Stimulated activated CD8-positive, alpha-beta memory T cell treated with anti-CD3 and anti-CD28 coated beads, Interleukin-7, amount 100 ng/mL, for 48 hours (primary cell): Measurements from ENCODE around the gene GPRC5B.

Experiments
- DNase-seq, 2 donors: peaks; one replicate each; pipeline ENCODE4 v3.0.0-alpha.2; 2020; ENCODE audit warnings: low read depth in 1 of 2; ENCODE audit errors: extremely low read depth in 1 of 2

Gene GPRC5B, protein sequence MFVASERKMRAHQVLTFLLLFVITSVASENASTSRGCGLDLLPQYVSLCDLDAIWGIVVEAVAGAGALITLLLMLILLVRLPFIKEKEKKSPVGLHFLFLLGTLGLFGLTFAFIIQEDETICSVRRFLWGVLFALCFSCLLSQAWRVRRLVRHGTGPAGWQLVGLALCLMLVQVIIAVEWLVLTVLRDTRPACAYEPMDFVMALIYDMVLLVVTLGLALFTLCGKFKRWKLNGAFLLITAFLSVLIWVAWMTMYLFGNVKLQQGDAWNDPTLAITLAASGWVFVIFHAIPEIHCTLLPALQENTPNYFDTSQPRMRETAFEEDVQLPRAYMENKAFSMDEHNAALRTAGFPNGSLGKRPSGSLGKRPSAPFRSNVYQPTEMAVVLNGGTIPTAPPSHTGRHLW

DNA sequence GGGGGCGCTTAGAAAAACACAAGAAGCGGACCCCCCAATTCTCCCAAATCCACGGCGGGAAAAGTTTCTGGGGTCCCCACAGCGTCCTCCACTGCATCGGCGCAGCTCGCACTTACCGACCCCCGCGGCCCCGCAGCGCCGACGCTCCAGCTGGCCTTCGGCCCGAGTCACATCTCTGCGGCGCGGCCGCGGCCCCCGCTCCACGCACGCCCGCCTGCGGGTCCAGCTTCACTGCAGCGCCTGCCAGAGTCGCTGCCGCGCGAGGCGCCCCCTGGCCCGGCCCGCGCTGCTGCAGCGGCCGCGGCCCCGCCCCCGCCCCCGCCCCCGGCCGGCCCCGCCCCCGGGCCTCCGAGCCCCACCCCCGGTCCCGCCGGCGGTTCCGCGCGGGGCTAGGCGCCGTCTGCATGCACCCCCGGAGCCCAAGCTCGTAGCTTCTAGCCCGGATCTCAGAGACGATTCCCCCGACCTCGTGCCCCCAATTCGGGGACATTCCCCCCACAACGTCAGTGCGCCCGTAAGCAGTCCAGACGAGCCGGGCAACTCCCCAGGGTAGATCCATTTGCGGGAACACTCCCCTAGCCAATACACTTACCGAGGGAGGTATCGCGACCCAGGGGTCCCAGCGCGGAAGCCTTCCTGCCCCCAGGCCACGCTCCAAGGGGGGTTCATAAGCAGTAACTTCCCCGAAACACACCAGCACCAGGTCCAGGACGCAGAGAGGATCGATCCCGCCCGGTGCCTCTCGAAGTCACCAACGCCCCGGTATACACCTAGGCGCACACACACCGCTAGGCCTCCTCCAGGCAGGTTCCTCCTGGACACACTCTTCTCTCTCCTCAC lies at the start of gene GPRC5B:
Gene GPRC5B (minus strand): TSS at position 238 of the 840 bp plus-strand sequence. CDS start 12,003 bp downstream, outside the sequence.
- no peak for DNase-seq

DNA sequence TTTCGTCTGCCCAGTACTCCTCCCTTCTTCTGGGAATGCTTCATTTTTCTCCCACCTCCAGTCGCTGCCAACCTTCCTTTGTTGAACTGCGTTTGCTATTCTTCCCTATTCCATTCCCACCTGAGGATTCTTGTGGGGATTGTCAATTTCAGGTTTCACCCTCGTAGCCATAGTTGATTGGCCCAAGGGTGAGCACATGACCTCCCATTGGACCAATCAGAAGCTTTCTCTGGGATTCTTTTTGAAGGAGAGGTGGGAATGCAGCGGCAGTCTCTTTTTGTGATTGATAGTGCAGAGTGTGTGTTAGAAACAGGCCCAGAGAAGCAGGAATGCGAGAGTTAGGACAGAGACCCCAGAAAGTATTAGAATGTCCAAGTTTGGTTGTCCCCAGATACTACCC lies 49.1 kb upstream of the GPRC5B start:
- DNase-seq, result no peak

DNA sequence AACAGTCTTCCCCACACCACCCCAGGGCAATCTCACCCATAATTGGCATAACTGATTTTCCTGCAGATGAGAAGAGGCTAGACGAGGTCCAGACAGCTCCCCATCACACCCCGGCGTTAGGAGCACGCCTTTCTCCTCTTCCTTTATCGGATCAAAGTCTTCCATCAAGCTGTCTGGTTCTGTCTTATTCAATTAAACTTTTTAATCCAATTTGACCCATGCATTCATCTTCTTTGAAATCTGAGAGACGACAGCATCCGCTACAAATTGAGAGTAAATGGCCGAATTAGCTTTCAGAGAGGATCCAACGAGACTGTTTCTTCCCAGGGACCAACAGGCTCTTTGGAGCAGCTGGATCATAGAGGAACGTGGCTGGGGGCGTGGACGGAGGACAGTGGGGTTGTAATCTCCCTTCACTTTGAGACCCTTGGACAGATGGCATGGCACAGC lies 44.4 kb upstream of the GPRC5B start:
- DNase-seq, result no peak

DNA sequence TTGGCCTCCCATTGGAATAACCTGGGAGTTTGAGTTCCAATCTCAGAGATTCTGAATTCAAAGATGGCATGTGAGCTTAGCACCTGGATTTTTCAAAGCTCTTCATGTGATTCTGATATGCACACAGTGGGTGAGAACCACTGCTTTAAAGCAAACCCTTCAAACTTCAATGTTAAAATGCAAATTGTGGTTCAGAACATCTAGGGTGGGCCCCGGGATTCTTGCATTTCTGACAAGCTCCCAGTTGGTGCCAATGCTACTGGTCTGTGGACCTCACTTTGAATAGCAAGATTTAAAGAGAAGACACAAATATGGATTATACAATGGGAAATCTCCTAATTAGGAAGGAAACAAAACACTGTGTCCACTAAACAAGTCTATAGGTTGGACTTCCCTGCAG lies 43.8 kb upstream of the GPRC5B start:
- DNase-seq, result no peak

DNA sequence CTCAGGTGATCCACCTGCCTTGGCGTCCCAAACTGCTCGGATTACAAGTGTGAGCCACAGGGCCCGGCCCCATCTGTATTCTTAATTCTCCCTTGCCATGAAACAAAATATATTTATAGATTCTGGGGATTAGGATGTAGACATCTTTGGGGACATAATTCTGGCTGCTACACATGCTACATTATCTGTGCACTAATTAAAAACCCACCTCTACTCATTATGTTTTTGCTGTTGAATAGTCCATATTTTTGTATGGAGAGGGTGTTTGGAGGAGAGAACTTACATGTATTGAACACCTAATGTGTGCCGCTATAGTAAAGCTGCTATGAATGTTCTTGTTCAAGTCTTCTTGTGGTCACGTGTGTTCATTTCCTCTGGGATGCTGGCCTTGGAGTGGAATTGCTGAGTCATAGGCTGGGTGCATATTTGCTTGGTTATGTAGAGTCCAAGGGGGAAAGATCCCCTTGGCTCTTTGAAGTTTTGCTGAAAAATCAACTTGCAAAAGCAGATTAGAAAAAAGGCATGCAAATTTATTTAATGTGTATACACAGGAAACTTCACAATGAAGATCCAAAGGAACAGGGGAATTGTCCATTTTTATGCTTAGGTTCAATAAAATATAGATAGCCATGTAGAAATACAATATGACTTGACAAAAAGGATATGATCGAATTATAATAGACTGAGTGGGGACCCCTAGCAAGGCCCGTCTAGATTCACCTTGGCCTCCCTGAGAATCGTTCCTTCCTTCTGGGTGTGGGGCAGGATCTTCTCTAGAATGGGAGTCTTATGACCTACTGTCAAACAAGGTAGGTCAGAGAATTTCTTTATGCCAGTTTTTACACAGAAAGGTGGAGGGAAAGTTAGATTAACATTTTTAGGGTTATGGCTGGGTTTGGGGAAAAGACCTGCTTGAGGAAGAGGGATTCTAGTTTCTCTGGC lies 42.1 kb upstream of the GPRC5B start:
- DNase-seq, result no peak

DNA sequence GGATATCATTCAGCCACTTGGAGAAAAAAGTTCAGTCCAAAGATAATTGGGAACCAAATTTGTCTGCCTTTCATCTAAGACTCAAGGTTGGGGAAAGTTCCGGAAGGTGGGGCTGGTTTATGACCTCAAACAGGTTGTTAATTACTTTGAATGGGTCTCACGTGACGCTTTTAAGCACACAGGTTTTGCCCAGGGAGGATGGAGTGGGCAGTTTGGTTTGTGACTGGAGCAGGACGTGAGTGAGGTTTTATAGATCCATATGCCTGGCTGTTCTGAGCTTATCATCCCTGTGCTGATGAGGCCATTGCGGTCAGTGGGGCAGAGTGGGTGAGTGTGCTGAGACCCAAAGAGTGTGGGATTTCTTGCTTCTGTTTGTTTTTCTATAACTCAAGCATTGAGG lies 38.7 kb upstream of the GPRC5B start:
- DNase-seq, result no peak

DNA sequence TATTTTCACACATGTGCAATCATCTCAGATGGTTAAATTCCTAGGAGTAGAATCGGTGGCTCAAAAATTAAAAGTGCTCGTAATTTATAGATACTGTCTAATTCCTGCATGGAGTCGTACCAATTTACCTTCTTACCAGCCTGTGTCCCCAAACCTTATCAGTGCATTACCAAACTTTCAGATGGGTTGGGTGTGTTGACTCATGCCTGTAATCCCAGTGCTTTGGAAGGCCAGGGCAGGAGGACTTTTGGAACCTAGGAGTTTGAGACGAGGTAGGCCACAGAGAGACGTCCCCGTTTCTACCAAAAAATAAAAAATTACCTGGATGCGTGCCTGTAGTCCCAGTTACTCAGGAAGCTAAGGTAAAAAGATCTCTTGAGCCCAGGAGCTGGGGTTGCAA lies 34.5 kb upstream of the GPRC5B start:
- DNase-seq, result no peak

DNA sequence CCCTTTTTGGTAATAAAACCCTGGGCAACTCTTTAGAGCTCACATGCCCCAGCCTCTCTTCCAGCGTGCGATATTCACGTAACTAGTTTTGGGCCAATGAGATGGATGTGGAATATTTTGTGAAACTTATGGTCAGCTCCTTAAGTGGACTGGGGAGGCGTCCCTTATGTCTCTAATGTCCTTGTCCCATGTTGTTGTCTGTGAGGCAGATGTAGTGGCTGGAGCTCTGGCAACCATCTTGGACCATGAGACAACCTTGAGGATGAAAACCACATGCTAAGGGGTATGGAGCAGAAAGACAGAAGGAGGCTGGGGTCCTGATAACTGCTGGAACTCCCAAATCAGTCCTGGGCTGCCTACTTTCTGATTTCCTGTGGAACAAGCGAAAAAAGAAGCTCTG lies 31.4 kb upstream of the GPRC5B start:
- no peak for DNase-seq

DNA sequence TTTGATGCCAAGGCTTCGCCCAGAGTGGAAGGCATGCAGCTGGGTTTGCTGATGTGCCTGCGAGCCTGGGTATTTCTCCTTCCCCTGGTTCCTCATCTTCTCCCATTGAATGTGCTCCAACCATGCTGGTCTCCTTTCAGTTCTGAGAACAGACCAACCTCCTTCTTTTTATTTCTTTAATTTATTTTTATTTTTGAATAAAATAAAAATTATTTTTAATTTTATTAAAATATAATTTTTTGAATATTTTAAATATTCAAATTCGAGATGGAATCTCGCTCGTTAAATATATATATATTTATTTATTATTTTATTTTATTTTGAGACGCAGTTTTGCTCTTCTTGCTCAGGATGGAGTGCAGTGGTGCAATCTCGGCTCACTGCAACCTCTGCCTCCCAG lies 30.2 kb upstream of the GPRC5B start:
- DNase-seq, result no peak

DNA sequence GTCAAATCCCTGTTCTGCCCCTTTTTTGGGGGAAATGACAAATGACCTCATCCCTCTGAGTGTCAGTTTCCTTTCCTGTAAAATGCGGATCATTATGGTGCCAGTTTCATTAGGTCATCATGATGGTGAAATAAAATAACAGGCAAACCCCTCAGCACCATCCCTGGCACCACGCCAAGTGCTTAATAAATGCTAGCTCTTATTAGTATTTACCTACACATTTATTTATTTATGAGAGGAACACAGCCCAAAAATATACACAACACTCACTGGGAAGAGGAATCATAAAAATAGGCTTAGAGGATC lies 28.6 kb upstream of the GPRC5B start:
- DNase-seq, result no peak

DNA sequence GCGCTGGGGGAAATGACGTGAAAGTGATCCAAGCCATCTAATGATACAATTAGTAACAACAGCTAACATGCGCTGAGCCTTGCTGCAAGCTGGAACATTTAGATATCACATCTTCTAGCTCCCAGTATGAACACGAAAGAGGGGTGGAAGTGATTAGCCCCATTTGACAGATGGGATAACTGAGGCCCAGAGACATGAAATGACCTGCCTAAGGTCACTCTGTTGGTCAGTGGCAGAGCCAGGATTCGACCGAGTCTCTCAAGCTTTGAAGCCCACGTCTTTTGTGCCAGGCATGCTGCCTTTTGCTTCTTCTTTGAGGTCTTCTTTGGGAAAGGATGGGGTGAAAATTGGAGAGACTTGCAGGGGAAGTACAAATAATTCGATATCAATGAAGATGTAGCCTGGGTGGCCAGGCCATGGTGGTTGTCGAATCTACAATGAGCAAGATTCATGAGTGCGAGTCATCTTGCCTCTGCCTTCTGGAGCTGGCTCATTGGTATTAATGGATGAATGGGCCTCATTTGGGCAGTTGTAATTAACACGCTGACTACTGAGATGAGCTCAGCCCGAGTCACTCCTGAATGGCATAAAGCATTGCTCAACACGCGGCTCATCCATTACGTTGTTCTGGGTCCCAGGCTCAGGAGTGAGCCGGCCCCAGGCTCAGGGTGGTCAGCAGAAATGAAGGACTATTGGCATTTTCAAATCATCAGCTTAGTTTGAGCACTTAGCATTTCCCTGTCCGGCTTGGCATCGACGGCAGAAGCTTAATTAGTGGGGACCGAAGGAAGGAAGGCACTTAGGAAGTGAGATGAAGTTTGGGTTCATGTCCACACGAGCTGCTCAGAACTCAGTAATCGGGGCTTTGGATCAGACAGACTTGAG lies 28.0 kb upstream of the GPRC5B start:
- DNase-seq, result no peak

DNA sequence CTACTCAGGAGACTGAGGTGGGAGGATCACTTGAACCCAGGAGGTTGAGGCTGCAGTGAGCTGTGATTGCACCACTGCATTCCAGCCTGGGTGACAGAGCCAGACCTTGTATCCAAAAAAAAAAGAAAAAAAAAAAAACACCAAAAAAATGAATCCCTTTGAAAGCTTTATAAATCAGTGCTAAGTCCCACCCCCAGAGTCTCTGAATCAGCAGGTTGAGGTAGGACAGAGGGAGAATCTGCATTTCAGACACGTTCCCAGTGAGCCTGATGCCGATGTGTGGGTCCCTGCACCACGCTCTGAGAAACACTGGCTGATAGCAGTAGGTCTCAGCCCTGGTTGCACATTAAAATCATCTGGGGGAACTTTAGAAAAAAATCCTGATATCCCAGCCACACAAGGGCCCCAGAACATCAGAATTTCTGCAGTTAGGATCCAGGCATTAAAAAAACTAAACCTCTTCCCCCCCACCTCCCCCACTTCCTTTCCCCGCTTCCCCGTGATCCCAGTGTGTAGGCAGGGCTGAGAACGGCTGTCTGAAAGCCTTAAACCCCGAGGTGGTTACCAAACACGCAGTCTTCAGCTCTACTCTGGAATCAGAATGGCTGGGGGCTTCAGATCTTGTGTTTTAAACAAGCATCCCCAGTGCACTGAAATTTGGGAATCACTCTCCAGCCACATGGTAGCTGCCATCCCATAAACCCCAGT lies 27.3 kb upstream of the GPRC5B start:
- DNase-seq, result no peak

DNA sequence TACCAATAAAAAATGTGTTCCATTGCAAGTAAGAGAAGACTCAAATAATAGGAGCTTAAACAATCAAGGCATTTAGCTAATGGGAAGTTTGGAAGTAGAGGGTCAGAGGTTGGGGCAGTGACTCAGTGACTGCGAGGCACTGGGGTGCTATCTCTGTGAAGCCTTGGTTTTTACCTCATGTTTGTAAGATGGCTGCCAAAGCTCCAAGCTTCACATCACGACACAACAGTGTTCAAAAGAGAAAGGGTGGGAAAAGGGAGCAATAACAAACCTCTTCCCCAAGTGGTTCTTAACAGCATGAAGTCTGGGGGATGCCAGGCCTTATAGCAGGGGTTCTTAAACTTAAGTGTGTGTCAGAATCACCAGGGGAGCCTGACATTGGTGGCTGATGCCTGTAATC lies 26.6 kb upstream of the GPRC5B start:
- no peak for DNase-seq

DNA sequence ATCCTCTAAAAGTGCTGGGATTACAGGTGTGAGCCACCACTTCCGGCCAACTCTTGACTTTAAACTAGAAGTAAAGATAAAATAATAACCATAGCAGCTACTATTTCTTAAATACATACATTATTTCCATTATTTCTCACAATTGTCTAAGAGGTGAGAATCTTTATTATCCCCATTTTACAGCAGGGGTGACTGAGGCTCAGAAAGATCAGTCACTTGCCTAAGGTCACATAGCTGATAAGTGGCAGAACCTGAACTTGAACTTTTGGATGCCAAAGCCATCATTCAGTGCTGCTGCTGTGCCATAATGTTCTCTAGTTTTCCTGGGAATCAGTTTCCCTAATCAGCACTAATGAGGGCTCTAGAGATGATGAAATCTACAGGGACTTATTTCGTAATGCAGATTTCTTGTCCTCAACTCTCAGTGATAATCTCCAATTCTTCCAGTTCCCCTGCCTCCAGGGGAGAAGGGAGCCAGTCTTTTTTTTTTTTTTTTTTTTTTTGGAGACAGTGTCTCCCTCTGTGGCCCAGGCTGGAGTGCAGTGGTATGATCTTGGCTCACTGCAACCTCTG lies 25.2 kb upstream of the GPRC5B start:
- no peak for DNase-seq

DNA sequence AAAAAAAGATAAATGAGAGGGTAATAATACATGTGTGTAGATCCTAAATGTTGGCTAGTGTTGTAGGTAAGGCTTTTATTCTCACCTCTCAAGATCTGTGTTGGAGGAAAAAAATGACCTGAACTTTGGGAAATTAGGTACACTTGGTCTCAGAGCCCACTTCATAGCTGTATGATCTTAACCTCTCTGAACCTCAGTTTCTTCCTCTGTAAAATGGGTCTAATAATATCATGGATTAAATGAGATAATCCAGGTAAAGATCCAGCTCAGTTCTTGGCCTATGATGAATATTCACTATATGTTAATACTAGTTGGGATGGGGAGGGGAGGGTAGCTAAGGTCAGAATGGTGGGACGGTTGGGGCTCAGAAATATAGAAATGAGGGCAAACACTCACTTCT lies 24.3 kb upstream of the GPRC5B start:
- no peak for DNase-seq

DNA sequence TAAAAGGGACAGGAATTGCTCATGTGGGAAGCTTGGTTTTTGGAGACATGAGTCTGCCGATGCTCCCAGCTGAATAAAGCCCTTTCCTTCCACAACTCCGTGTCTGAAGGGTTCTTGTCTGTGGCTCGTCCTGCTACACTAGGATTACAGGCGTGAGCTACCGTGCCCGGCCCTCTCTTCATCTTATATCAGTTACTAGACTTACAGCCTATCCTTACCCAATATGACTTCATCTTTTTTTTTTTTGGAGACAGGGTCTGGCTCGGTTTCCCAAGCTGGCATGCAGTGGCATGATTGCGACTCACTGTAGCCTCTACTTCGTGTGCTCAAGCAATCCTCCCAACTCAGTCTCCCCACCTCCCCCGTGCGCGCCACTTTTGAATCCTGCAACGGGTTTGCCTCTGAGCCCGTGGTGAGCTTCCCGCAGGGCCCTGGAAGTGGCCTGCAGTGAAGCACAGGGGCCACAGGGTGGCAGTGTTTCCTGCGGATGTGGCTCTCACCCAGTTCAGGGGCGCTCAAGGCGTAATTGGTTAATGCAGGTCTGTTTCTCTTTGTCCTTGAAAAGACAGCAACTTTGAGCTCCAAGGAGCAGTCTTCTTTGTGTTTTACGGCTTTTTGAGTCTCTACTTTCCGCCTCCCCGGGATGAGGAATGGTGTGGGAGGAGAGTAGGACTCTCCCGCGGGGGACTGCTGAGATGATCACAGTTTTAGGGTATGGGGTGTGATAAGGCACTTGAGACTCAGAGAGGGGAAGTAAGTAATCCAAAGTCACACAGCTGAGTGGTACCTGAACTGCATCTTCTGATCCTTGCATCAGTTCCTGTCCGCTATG lies 22.7 kb upstream of the GPRC5B start:
- peak; percentile 29 to 33 for DNase-seq

DNA sequence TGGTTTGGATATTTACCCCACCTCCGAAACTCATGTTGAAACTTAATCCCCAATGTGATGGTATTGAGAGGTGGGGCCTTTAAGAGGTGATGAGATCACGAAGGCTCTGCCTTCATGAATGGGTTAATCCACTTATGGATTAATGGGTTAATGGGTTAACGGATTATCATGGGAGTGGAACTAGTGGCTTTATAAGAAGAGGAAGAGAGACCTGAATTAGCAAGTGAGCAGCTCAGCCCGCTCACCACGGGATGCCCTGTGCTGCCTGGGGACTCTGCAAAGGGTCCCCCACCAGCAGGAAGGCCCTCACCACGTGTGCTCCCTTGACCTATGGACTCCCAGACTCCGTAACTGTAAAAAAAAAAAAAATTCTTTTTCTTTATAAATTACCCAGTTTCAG lies 16.5 kb upstream of the GPRC5B start:
- no peak for DNase-seq

DNA sequence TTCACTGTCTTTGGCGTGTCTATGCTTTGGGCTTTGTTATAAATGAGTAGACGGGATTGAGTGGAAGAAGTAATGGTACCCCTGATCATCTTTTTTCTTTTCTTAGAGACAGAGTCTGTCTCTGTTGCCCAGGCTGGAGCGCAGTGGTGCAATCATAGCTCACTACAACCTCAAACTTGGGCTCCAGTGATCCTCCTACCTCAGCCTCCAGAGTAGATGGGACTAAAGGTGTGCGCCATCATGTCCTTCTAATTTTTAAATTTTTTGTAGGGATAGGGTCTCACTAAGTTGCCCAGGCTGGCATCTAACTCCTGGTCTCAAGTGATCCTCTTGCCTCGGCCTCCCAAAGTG lies 14.9 kb upstream of the GPRC5B start:
- no peak for DNase-seq
